Measurements from ENCODE around the gene CD9. TPM values are rescaled to one million over a fixed set of nuclear protein-coding genes. Genes with fewer than 3 reads are reported as not detected.

CD9 gene
- polyA plus RNA-seq, 3 donors, result 7.6 to 323 (median 7.7) TPM

- no peak overlapping the region for H3K27ac ChIP-seq (ENCODE audit: low read depth in 1 of 2, low read length in 2 of 2)
- peaks cover 33% of the 10 kb centered on the region for H3K4me1 Mint-ChIP-seq
- H3K27ac Mint-ChIP-seq, result no peak overlapping the region
- H3K4me3 ChIP-seq (replicated peaks in 1 of 3; ENCODE audit: low read depth in 2 of 3, low read length in 3 of 3), result no peak overlapping the region
- no peak for DNase-seq
- 100% methylated on average over 3 of the region's 4 CpGs for WGBS (ENCODE audit: insufficient coverage)
- H3K27me3 ChIP-seq (ENCODE audit: control insufficient read depth in 2 of 2, insufficient read depth in 2 of 2, low read length in 2 of 2), result peaks cover 17 to 21% of the 10 kb centered on the region in 2 donors
- H3K4me1 ChIP-seq (ENCODE audit: control insufficient read depth in 1 of 2, insufficient read depth in 2 of 2, low read length in 2 of 2), result peaks cover under 1 to 1% of the 10 kb centered on the region in 2 donors
- peaks cover 0 to 3% of the 10 kb centered on the region in 2 donors for H3K9me3 ChIP-seq (replicated peaks in 1 of 2; ENCODE audit: control insufficient read depth in 1 of 2, insufficient read depth in 1 of 2, low read length in 2 of 2)
- H2AFZ ChIP-seq (ENCODE audit: insufficient read depth, low read depth, low read length, poor library complexity, severe bottlenecking), result no peak overlapping the region
- no peak overlapping the region for H3K9ac ChIP-seq (ENCODE audit: insufficient read depth, low read length, poor library complexity, severe bottlenecking)
- H3K4me3 Mint-ChIP-seq, result no peak overlapping the region
- no peaks in the 10 kb centered on the region for H3K36me3 ChIP-seq (replicated peaks in 1 of 2; ENCODE audit: control insufficient read depth in 1 of 2, insufficient read depth in 2 of 2, low read length in 2 of 2)
- H3K4me2 ChIP-seq (replicated peaks; ENCODE audit: extremely low read depth, low read length, poor library complexity, severe bottlenecking), result no peak overlapping the region
- peaks cover 0 to 8% (median 2%) of the 10 kb centered on the region in 7 donors for H3K9me3 Mint-ChIP-seq
- no peak for TF ChIP-seq CTCF (IDR thresholded peaks at IDR 0.05)
- no peaks in the 10 kb centered on the region for H3K79me2 ChIP-seq (ENCODE audit: insufficient read depth, low read length)
- H4K20me1 ChIP-seq (ENCODE audit: insufficient read depth, low read length), result no peaks in the 10 kb centered on the region
- peaks cover 25 to 40% (median 26%) of the 10 kb centered on the region in 3 donors for H3K27me3 Mint-ChIP-seq (ENCODE audit: low read depth in 3 of 3)
- peaks cover 0 to 18% of the 10 kb centered on the region in 2 donors for H3K36me3 Mint-ChIP-seq
- intact Hi-C loops (cut with micrococcal nuclease), result no loop called here
Measured at GRCh38 chr12:6206327-6206726, 6.1 kb downstream of the CD9 start.

GRCh38 chr12:6207259-6207925 is 7.2 kb downstream of the CD9 start:
- no peak overlapping the region for H3K4me2 ChIP-seq (replicated peaks; ENCODE audit: extremely low read depth, low read length, poor library complexity, severe bottlenecking)

More at GRCh38 chr12:6207259-6207925, 7.2 kb downstream of the CD9 start:
- H3K27me3 ChIP-seq (ENCODE audit: control insufficient read depth in 2 of 2, insufficient read depth in 2 of 2, low read length in 2 of 2), result peaks cover 7 to 11% of the 10 kb centered on the region in 2 donors
- no peaks in the 10 kb centered on the region for H3K9me3 ChIP-seq (replicated peaks in 1 of 2; ENCODE audit: control insufficient read depth in 1 of 2, insufficient read depth in 1 of 2, low read length in 2 of 2)
- Mint-ChIP-seq H3K27ac (peak overlapping the region in 1 of 7 donors; percentile 45), H3K27me3 (ENCODE audit: low read depth in 3 of 3) (peaks cover 14 to 29% (median 16%) of the 10 kb centered on the region in 3 donors), H3K4me1 (peaks cover 23% of the 10 kb centered on the region), H3K36me3 (peaks cover 0 to 10% of the 10 kb centered on the region in 2 donors), H3K9me3 (peaks cover 0 to 3% (median 0%) of the 10 kb centered on the region in 7 donors), H3K4me3 (no peak overlapping the region)
- no peak overlapping the region for H2AFZ ChIP-seq (ENCODE audit: insufficient read depth, low read depth, low read length, poor library complexity, severe bottlenecking)
- intact Hi-C loops (cut with micrococcal nuclease), result no loop called here
- DNase-seq, result no peak
- no CpG with 5 or more reads among the region's 9 CpGs for WGBS (ENCODE audit: insufficient coverage)
- no peaks in the 10 kb centered on the region for H3K36me3 ChIP-seq (replicated peaks in 1 of 2; ENCODE audit: control insufficient read depth in 1 of 2, insufficient read depth in 2 of 2, low read length in 2 of 2)
- H3K4me1 ChIP-seq (ENCODE audit: control insufficient read depth in 1 of 2, insufficient read depth in 2 of 2, low read length in 2 of 2), result no peaks in the 10 kb centered on the region
- no peak for TF ChIP-seq CTCF (IDR thresholded peaks at IDR 0.05)
- H3K9ac ChIP-seq (ENCODE audit: insufficient read depth, low read length, poor library complexity, severe bottlenecking), result no peak overlapping the region
- no peak overlapping the region for H3K4me3 ChIP-seq (replicated peaks in 1 of 3; ENCODE audit: low read depth in 2 of 3, low read length in 3 of 3)
- H4K20me1 ChIP-seq (ENCODE audit: insufficient read depth, low read length), result no peaks in the 10 kb centered on the region
- H3K27ac ChIP-seq (ENCODE audit: low read depth in 1 of 2, low read length in 2 of 2), result no peak overlapping the region
- no peaks in the 10 kb centered on the region for H3K79me2 ChIP-seq (ENCODE audit: insufficient read depth, low read length)

Measured in CD14-positive monocyte (primary cell).